HepG2 (cell line): ENCODE data around the gene RAMP1. TPM values are rescaled to one million over a fixed set of nuclear protein-coding genes. Genes with fewer than 3 reads are reported as not detected.

Source experiments
- ATAC-seq: fragments of 200-7000 bp; cut with Tn5 transposase; 3 replicates; pipeline ENCODE4 v1.9.1; 2020; ENCODE audit warnings: mild to moderate bottlenecking, moderate library complexity
- BruUV-seq: library from RNA; stranded (reverse); fragments of 400-500 nt; replicated peaks from 2 replicates; lab custom pipeline; 2021; lab: Mats Ljungman, UMichigan
- CTCF ChIA-PET: fragments of 300-600 bp; formaldehyde crosslinking; extraction: SDS; loops from one replicate; lab custom pipeline; 2021; ENCODE audit warnings: low total read pairs, inconsistent platforms, low intra/inter-chr PET ratio; lab: Yijun Ruan, JAX
- POLR2A ChIA-PET: fragments of 350-600 bp; sonication (Branson Sonifier 250); formaldehyde crosslinking; loops from one replicate; lab custom pipeline; 2020; ENCODE audit warnings: antibody characterized with exemption, inconsistent platforms; lab: Yijun Ruan, JAX
- DNase-seq: peaks from one replicate; pipeline ENCODE4 v3.0.0-alpha.2; 2015; ENCODE audit warnings: low spot score
- FAIRE-seq: peaks from 3 replicates; lab custom pipeline; 2011; peaks lifted over from hg19 to GRCh38; lab: Jason Lieb, UNC
- H2AFZ ChIP-seq: one replicate; pipeline ENCODE4 v1.6.1; 2011; ENCODE audit warnings: low read length, inconsistent platforms
- H3K27ac ChIP-seq: fragments of 300-600 bp; 3 replicates; pipeline ENCODE4 v1.8.0; 2011; ENCODE audit warnings: mixed run types, mild to moderate bottlenecking, mixed read lengths, low read length, inconsistent platforms; ENCODE audit not compliant: insufficient read depth; ENCODE audit errors: extremely low read length
- H3K27me3 ChIP-seq, 2 experiments: fragments of 200-600 bp in 1 of 2; 2 replicates in 1 of 2; 3 replicates in 1 of 2; pipeline versions ENCODE4 v1.6.0 to v1.8.0; 2011; ENCODE audit warnings: low read length in 2 of 2, mild to moderate bottlenecking in 2 of 2, moderate library complexity in 2 of 2, inconsistent platforms in 1 of 2; ENCODE audit not compliant: insufficient read depth in 2 of 2, control insufficient read depth in 1 of 2
- H3K36me3 ChIP-seq, 2 experiments: fragments of 200-600 bp in 1 of 2; replicated peaks in 1 of 2; 2 replicates in 1 of 2; 3 replicates in 1 of 2; pipeline versions ENCODE4 v1.5.1 to v1.8.0; 2011; ENCODE audit warnings: low read length in 2 of 2, inconsistent platforms in 1 of 2; ENCODE audit not compliant: insufficient read depth in 2 of 2, control insufficient read depth in 1 of 2
- H3K4me1 ChIP-seq: 2 replicates; pipeline ENCODE4 v1.5.1; 2012; ENCODE audit warnings: low read length, inconsistent platforms; ENCODE audit not compliant: insufficient read depth
- H3K4me2 ChIP-seq: 2 replicates; pipeline ENCODE4 v1.6.0; 2011; ENCODE audit warnings: low read depth, low read length, inconsistent platforms
- H3K4me3 ChIP-seq, 3 experiments: fragments of 200-600 bp in 1 of 3; sonication (generic), shearing (Covaris generic) in 1 of 3; replicated peaks in 1 of 3; 2 replicates each; pipeline ENCODE4 v1.5.1; 2011 to 2016; ENCODE audit warnings: low read length in 3 of 3, inconsistent platforms in 2 of 3, low read depth in 2 of 3, mild to moderate bottlenecking in 2 of 3, control low read depth in 1 of 3, mixed read lengths in 1 of 3; ENCODE audit not compliant: insufficient read depth in 1 of 3
- H3K79me2 ChIP-seq: one replicate; pipeline ENCODE4 v1.6.1; 2011; ENCODE audit warnings: low read length, inconsistent platforms; ENCODE audit not compliant: insufficient read depth
- H3K9ac ChIP-seq: 2 replicates; pipeline ENCODE4 v1.6.0; 2011; ENCODE audit warnings: mild to moderate bottlenecking, low read depth, low read length, inconsistent platforms; ENCODE audit not compliant: insufficient read depth
- H3K9me3 ChIP-seq: 2 replicates; pipeline ENCODE4 v1.5.1; 2012; ENCODE audit warnings: mild to moderate bottlenecking, low read length
- H4K20me1 ChIP-seq: 2 replicates; pipeline ENCODE4 v1.6.0; 2011; ENCODE audit warnings: inconsistent platforms, mild to moderate bottlenecking, low read length, moderate library complexity; ENCODE audit not compliant: insufficient read depth
- ATM ChIP-seq: fragments of 450-650 bp; IDR thresholded peaks from 2 replicates; pipeline ENCODE4 v1.7.1; 2017; ENCODE audit warnings: mild to moderate bottlenecking, borderline replicate concordance
- BRCA1 ChIP-seq: sonication (generic); formaldehyde crosslinking; IDR thresholded peaks from 2 replicates; pipeline ENCODE4 v1.4.0; 2020; ENCODE audit warnings: missing genetic modification reagents
- CBFB ChIP-seq: sonication (generic); formaldehyde crosslinking; IDR thresholded peaks from 2 replicates; pipeline ENCODE4 v1.4.0; 2020; ENCODE audit warnings: missing genetic modification reagents
- CHD2 ChIP-seq: IDR thresholded peaks from 2 replicates; pipeline ENCODE4 v1.6.1; 2011; ENCODE audit warnings: low read depth, low read length, improper control_type of control experiment
- HOXA5 ChIP-seq: sonication (generic); formaldehyde crosslinking; IDR thresholded peaks from 2 replicates; pipeline ENCODE4 v1.4.0; 2020; ENCODE audit warnings: missing genetic modification reagents
- IRF2 ChIP-seq: IDR thresholded peaks from 2 replicates; pipeline ENCODE4 v1.6.1; 2018; ENCODE audit warnings: missing genetic modification reagents, missing compliant biosample characterization
- KDM3A ChIP-seq: IDR thresholded peaks from 2 replicates; pipeline ENCODE4 v1.6.1; 2018; ENCODE audit warnings: low read depth, missing compliant biosample characterization
- PAXIP1 ChIP-seq: sonication (generic); formaldehyde crosslinking; conservative IDR thresholded peaks from 2 replicates; pipeline ENCODE4 v1.4.0; 2020; ENCODE audit warnings: mild to moderate bottlenecking, missing genetic modification reagents, moderate library complexity
- ZC3H13 ChIP-seq: sonication (generic); formaldehyde crosslinking; IDR thresholded peaks from 2 replicates; pipeline ENCODE4 v1.8.1; 2023; ENCODE audit warnings: mild to moderate bottlenecking, missing genetic modification reagents, moderate library complexity
- ZFP41 ChIP-seq: sonication (generic); formaldehyde crosslinking; IDR thresholded peaks from 2 replicates; pipeline ENCODE4 v1.4.0; 2020; ENCODE audit warnings: mild to moderate bottlenecking, missing genetic modification reagents, borderline replicate concordance
- ZFP62 ChIP-seq: sonication (generic); formaldehyde crosslinking; IDR thresholded peaks from 2 replicates; pipeline ENCODE4 v1.4.0; 2020; ENCODE audit warnings: missing genetic modification reagents
- ZNF136 ChIP-seq: sonication (generic); formaldehyde crosslinking; IDR thresholded peaks from 2 replicates; pipeline ENCODE4 v1.8.1; 2022; ENCODE audit warnings: low read depth, mild to moderate bottlenecking, moderate library complexity, missing genetic modification reagents
- ZNF503 ChIP-seq: sonication (generic); formaldehyde crosslinking; IDR thresholded peaks from 2 replicates; pipeline ENCODE4 v1.4.0; 2020; ENCODE audit warnings: missing genetic modification reagents
- ZNF83 ChIP-seq: sonication (generic); formaldehyde crosslinking; IDR thresholded peaks from 2 replicates; pipeline ENCODE4 v1.4.0; 2020; ENCODE audit warnings: missing genetic modification reagents, mild to moderate bottlenecking, borderline replicate concordance
- WGBS: methylation state at CpG from one replicate; pipeline ENCODE4 v1.1.6; 2017; ENCODE audit warnings: low lambda C conversion rate; 5-methylcytosine and 5-hydroxymethylcytosine counted together
- in situ Hi-C: cut with HindIII; loops from 2 replicates; pipeline ENCODE4 v1.10.0; 2017; ENCODE audit warnings: low pct_unique_long_range_greater_than_20kb; ENCODE audit not compliant: extremely low pct_ligation_motif_present
- intact Hi-C: fragments of 100-400 bp; cut with micrococcal nuclease; formaldehyde crosslinking; loops from one replicate; pipeline ENCODE4 v1.10.0; 2022; ENCODE audit not compliant: unreplicated experiment
- polyA plus RNA-seq, 8 experiments: library from polyadenylated mRNA; depleted of rRNA in 3 of 8; stranded (reverse) in 7 of 8; unstranded in 1 of 8; fragments of >200 nt; fragmentation: Illumina TruSeq in 4 of 8; extraction: Trizol in 4 of 8; gene quantifications; 2 replicates each; pipeline versions ENCODE4 v1.2.1 to v1.2.3, GENCODE V29; 2011 to 2016; ENCODE audit warnings: low read depth in 4 of 8, missing spikeins in 1 of 8, mixed read lengths in 1 of 8; ENCODE audit not compliant: insufficient read depth in 1 of 8
- total RNA-seq, 5 experiments: library from RNA; depleted of rRNA; stranded (reverse); fragments of >200 nt; fragmentation: Illumina TruSeq; extraction: Trizol; gene quantifications; 2 replicates each; pipeline ENCODE4 v1.2.3, GENCODE V29; 2016; ENCODE audit warnings: low read depth in 1 of 5
- TF ChIP-seq, protein P1 (sequence below): sonication (generic); formaldehyde crosslinking; IDR thresholded peaks from 2 replicates; pipeline ENCODE4 v1.4.0; 2020; ENCODE audit warnings: missing genetic modification reagents, borderline replicate concordance
- TF ChIP-seq, protein P2 (sequence below): sonication (generic); formaldehyde crosslinking; IDR thresholded peaks from 2 replicates; pipeline ENCODE4 v1.5.1; 2020; ENCODE audit warnings: mild to moderate bottlenecking, missing genetic modification reagents, borderline replicate concordance

RAMP1 gene
- total and polyA plus RNA-seq, 2 of the 13 experiments (the other 11 are each of a cell fraction or from before 2014, with no cell fraction given): 0.29 to 0.61 TPM

GRCh38 chr2:237921967-237922492, 62.6 kb downstream of the RAMP1 start:
- ChIA-PET CTCF (no interaction called here), POLR2A (no interaction called here)
- Histone ChIP-seq H3K4me2 (no peak overlapping the region), H3K27ac (no peak overlapping the region), H3K79me2 (no peaks in the 10 kb centered on the region), H4K20me1 (no peaks in the 10 kb centered on the region), H3K9me3 (no peaks in the 10 kb centered on the region), H2AFZ (no peak overlapping the region), H3K9ac (no peak overlapping the region), H3K27me3 (peaks cover 2 to 34% of the 10 kb centered on the region in 2 experiments; a peak in 4 of 5 replicates), H3K4me1 (peaks cover 8% of the 10 kb centered on the region), H3K4me3 (no peak overlapping the region), H3K36me3 (no peaks in the 10 kb centered on the region)
- DNase-seq (no peak), FAIRE-seq (no peak), ATAC-seq (no peak)
- BruUV-seq: no TSS peak
- intact Hi-C loops (no loop called here), in situ Hi-C loops (no loop called here)
- 59% methylated on average over 10 of the region's 10 CpGs for WGBS
- no peak for TF ChIP-seq CHD2
- no peak for TF ChIP-seq ZNF83 (CRISPR knock-in tag)
- no peak for TF ChIP-seq HOXA5 (CRISPR knock-in tag)
- no peak for TF ChIP-seq CBFB (CRISPR knock-in tag)
- no peak for TF ChIP-seq ZFP62 (CRISPR knock-in tag)
- no peak for TF ChIP-seq ATM
- TF ChIP-seq ZFP41 (CRISPR knock-in tag): no peak
- no peak for TF ChIP-seq ZNF136 (CRISPR knock-in tag)
- TF ChIP-seq, protein P1, sequence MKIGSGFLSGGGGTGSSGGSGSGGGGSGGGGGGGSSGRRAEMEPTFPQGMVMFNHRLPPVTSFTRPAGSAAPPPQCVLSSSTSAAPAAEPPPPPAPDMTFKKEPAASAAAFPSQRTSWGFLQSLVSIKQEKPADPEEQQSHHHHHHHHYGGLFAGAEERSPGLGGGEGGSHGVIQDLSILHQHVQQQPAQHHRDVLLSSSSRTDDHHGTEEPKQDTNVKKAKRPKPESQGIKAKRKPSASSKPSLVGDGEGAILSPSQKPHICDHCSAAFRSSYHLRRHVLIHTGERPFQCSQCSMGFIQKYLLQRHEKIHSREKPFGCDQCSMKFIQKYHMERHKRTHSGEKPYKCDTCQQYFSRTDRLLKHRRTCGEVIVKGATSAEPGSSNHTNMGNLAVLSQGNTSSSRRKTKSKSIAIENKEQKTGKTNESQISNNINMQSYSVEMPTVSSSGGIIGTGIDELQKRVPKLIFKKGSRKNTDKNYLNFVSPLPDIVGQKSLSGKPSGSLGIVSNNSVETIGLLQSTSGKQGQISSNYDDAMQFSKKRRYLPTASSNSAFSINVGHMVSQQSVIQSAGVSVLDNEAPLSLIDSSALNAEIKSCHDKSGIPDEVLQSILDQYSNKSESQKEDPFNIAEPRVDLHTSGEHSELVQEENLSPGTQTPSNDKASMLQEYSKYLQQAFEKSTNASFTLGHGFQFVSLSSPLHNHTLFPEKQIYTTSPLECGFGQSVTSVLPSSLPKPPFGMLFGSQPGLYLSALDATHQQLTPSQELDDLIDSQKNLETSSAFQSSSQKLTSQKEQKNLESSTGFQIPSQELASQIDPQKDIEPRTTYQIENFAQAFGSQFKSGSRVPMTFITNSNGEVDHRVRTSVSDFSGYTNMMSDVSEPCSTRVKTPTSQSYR (CRISPR knock-in tag): no peak
- no peak for TF ChIP-seq ZC3H13 (CRISPR knock-in tag)
- TF ChIP-seq, protein P2, sequence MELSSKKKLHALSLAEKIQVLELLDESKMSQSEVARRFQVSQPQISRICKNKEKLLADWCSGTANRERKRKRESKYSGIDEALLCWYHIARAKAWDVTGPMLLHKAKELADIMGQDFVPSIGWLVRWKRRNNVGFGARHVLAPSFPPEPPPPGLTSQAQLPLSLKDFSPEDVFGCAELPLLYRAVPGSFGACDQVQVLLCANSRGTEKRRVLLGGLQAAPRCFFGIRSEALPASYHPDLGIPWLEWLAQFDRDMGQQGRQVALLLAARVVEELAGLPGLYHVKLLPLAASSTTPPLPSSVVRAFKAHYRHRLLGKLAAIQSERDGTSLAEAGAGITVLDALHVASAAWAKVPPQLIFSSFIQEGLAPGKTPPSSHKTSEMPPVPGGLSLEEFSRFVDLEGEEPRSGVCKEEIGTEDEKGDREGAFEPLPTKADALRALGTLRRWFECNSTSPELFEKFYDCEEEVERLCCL (CRISPR knock-in tag): no peak
- no peak for TF ChIP-seq KDM3A (CRISPR knock-in tag)
- no peak for TF ChIP-seq PAXIP1
- no peak for TF ChIP-seq BRCA1 (CRISPR knock-in tag)
- TF ChIP-seq IRF2 (CRISPR knock-in tag): no peak
- no peak for TF ChIP-seq ZNF503 (CRISPR knock-in tag)
